A549 treated with dexamethasone at 1 μM for 4 hours (cell line): ENCODE measurements around the gene ZNF816. TPM values are rescaled to one million over a fixed set of nuclear protein-coding genes. Genes with fewer than 3 reads are reported as not detected.

ENCODE experiments used
- total RNA-seq: library from RNA; stranded (reverse); fragments of 200-300 nt; extraction: Qiagen RNA extraction; gene quantifications from 5 replicates; pipeline ENCODE4 v1.2.3, GENCODE V29; 2022

Gene ZNF816
- 0.05 to 0.12 TPM (median 0.05 TPM) in 4 of 5 replicates, not detected in the other for total RNA-seq

GRCh38 chr19:52962394-52963246 lies at the start of gene ZNF816:
Gene ZNF816 (minus strand): TSS chr19:52962881. CDS start chr19:52956089, 6,792 bp downstream.

GRCh38 chr19:52922841-52923777 lies 39.6 kb downstream of the ZNF816 start, which contains the start of gene ZNF888:
Gene ZNF888 (minus strand): TSS chr19:52923428. CDS start chr19:52917873, 5,555 bp downstream.

Other genes starting within 250 kb of the ZNF816 start
- gene ZNF611, start 227.8 kb downstream of the ZNF816 start, total RNA-seq = 2.2 to 3.2 TPM (median 2.3 TPM) in 5 replicates
- gene ZNF600, start 176.1 kb downstream of the ZNF816 start, total RNA-seq = 0.09 to 0.59 TPM (median 0.18 TPM) in 5 replicates
- gene ZNF28, start 141.2 kb downstream of the ZNF816 start, total RNA-seq = 0.53 to 1.5 TPM (median 0.70 TPM) in 5 replicates
- 0.35 to 0.60 TPM (median 0.53 TPM) in 5 replicates for gene ZNF468, start 105.3 kb downstream of the ZNF816 start, total RNA-seq
- gene ZNF320, start 65.2 kb downstream of the ZNF816 start, total RNA-seq = 0.17 TPM in 1 of 5 replicates, not detected in the others
- gene ZNF888, start 39.5 kb downstream of the ZNF816 start, total RNA-seq = not detected in 5 replicates
- 0.04 TPM in 2 of 5 replicates, not detected in the others for gene ERVV-1, start 51.0 kb upstream of the ZNF816 start, total RNA-seq
- not detected in 5 replicates for gene ERVV-2, start 81.9 kb upstream of the ZNF816 start, total RNA-seq
- gene ZNF160, start 140.5 kb upstream of the ZNF816 start, total RNA-seq = 7.8 to 10.7 TPM (median 8.6 TPM) in 5 replicates
- not detected in 5 replicates for gene ZNF415, start 170.0 kb upstream of the ZNF816 start, total RNA-seq
- not detected in 5 replicates for gene ZNF347, start 196.2 kb upstream of the ZNF816 start, total RNA-seq
- gene ZNF665, start 230.5 kb upstream of the ZNF816 start, total RNA-seq = not detected in 5 replicates